K562 (cell line): Measurements from ENCODE around the gene NXF3. TPM values are rescaled to one million over a fixed set of nuclear protein-coding genes. Genes with fewer than 3 reads are reported as not detected.

Source experiments
- GATAD2A ChIP-seq: fragments of 450-650 bp; IDR thresholded peaks from 2 replicates; pipeline ENCODE4 v1.6.1; 2017
- HDAC8 ChIP-seq: fragments of 450-650 bp; IDR thresholded peaks from 2 replicates; pipeline ENCODE4 v1.6.1; 2016; ENCODE audit warnings: mild to moderate bottlenecking, missing genetic modification characterization, moderate library complexity, missing compliant biosample characterization
- KLF16 ChIP-seq: IDR thresholded peaks from 2 replicates; pipeline ENCODE4 v1.6.1; 2016; ENCODE audit warnings: antibody characterized with exemption
- MCM3 ChIP-seq: fragments of 450-650 bp; IDR thresholded peaks from 2 replicates; pipeline ENCODE4 v1.6.1; 2016
- PHTF2 ChIP-seq: fragments of 250-450 bp; sonication (Bioruptor Pico); IDR thresholded peaks from 2 replicates; pipeline ENCODE4 v1.5.0; 2021; ENCODE audit warnings: mild to moderate bottlenecking
- PML ChIP-seq: IDR thresholded peaks from 2 replicates; pipeline ENCODE4 v1.6.1; 2012; ENCODE audit warnings: low read length, inconsistent platforms
- SMARCC2 ChIP-seq: fragments of 450-650 bp; IDR thresholded peaks from 2 replicates; pipeline ENCODE4 v1.6.1; 2017; ENCODE audit warnings: antibody characterized with exemption, moderate library complexity, mild to moderate bottlenecking, low read depth
- ZNF146 ChIP-seq: IDR thresholded peaks from one replicate; pipeline ENCODE4 v1.6.1; 2018; ENCODE audit warnings: missing compliant biosample characterization; ENCODE audit not compliant: unreplicated experiment
- ZNF431 ChIP-seq: sonication (generic); formaldehyde crosslinking; IDR thresholded peaks from 2 replicates; pipeline ENCODE4 v1.8.0; 2022; ENCODE audit warnings: mild to moderate bottlenecking, missing genetic modification reagents
- ZNF77 ChIP-seq: fragments of 250-450 bp; sonication (Bioruptor Pico); IDR thresholded peaks from 2 replicates; pipeline ENCODE4 v1.5.0; 2020
- polyA plus RNA-seq, 8 experiments: library from polyadenylated mRNA; depleted of rRNA in 4 of 8; stranded (reverse) in 5 of 8; unstranded in 3 of 8; fragments of >200 nt; fragmentation: Nextera tagmentation in 2 of 8; fragmentation: Illumina TruSeq in 1 of 8; extraction: Ambion mirVana in 2 of 8; extraction: Trizol in 1 of 8; gene quantifications; 2 replicates each; pipeline versions ENCODE4 v1.2.1 to v1.2.3, GENCODE V29; 2011 to 2014; ENCODE audit warnings: inconsistent platforms in 1 of 8, missing spikeins in 1 of 8
- total RNA-seq, 7 experiments: library from RNA; depleted of rRNA in 6 of 7; stranded (reverse); fragments of >200 nt in 6 of 7; fragmentation: Illumina TruSeq in 2 of 7; extraction: Trizol in 2 of 7; gene quantifications; 2 replicates each; pipeline versions ENCODE4 v1.2.1 to v1.2.3, GENCODE V29; 2011 to 2021; ENCODE audit warnings: low replicate concordance in 1 of 7
- TF ChIP-seq, protein P1 (sequence below), 2 experiments: IDR thresholded peaks; 2 replicates each; pipeline ENCODE4 v1.6.1; 2012; ENCODE audit warnings: improper control_type of control experiment in 2 of 2, low read depth in 2 of 2, low read length in 2 of 2, borderline replicate concordance in 1 of 2
- TF ChIP-seq, protein P2 (sequence below): sonication (generic); formaldehyde crosslinking; IDR thresholded peaks from 2 replicates; pipeline ENCODE4 v1.8.0; 2022; ENCODE audit warnings: mild to moderate bottlenecking, missing genetic modification reagents
- TF ChIP-seq, protein P3 (sequence below): fragments of 250-450 bp; sonication (Bioruptor Pico); IDR thresholded peaks from 2 replicates; pipeline ENCODE4 v1.8.0; 2021; ENCODE audit warnings: mild to moderate bottlenecking, moderate library complexity
- TF ChIP-seq, protein P4 (sequence below): fragments of 450-650 bp; formaldehyde crosslinking; IDR thresholded peaks from 2 replicates; pipeline ENCODE4 v1.4.0; 2022; ENCODE audit warnings: mild to moderate bottlenecking, moderate library complexity

NXF3 gene
- total and polyA plus RNA-seq, 9 of the 15 experiments (the other 6 are each of a cell fraction or from before 2014, with no cell fraction given): 0.18 to 0.40 (median 0.28) TPM; not detected in 2

DNA sequence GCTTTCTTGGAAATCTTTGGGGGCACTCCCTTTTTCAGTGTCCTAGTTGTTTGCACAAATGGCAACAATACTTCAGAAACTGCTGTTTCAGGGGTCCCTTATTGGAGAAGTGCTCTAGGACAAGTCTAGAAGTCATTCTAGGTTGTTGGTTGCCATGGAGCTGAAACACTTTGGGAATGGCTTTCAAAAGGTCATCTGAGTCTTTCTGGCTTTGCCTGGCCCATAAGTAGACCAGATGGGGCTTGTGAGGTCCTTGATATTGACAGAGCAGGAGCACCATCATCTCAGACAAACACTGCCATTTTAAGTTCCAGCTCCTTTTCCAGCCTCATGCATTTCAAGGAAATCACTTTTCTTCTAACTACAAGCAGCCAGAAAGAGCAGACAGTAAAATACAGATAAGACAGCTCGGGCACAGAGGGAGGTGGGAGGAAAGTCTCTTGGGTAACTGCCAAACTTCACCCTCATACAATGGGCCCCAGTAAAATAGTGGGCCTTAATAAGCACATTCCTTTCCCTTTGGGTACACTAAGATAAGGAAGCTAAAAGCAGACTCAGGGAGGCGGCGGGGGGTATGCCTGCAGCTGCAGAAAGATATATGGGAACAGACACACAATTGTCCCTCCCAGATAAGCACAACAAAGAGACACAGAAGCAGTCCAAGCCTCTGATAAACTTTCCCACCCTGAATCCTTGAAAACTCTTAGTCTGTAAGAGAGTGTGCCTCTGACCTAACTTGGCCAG lies 8.5 kb upstream of the NXF3 start (continued):
- TF ChIP-seq, protein P1, sequence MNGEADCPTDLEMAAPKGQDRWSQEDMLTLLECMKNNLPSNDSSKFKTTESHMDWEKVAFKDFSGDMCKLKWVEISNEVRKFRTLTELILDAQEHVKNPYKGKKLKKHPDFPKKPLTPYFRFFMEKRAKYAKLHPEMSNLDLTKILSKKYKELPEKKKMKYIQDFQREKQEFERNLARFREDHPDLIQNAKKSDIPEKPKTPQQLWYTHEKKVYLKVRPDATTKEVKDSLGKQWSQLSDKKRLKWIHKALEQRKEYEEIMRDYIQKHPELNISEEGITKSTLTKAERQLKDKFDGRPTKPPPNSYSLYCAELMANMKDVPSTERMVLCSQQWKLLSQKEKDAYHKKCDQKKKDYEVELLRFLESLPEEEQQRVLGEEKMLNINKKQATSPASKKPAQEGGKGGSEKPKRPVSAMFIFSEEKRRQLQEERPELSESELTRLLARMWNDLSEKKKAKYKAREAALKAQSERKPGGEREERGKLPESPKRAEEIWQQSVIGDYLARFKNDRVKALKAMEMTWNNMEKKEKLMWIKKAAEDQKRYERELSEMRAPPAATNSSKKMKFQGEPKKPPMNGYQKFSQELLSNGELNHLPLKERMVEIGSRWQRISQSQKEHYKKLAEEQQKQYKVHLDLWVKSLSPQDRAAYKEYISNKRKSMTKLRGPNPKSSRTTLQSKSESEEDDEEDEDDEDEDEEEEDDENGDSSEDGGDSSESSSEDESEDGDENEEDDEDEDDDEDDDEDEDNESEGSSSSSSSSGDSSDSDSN (IDR thresholded peaks at IDR 0.05; ENCODE audit: borderline replicate concordance in 1 of 2, low read depth in 2 of 2, low read length in 2 of 2): no peak
- TF ChIP-seq PHTF2 (CRISPR knock-in tag) (no peak), HDAC8 (no peak), GATAD2A (peak; percentile 95; the same call in 1 of the 2 replicates), KLF16 (peak; percentile 98), SMARCC2 (peak; percentile 90), ZNF77 (CRISPR knock-in tag) (no peak), PML (peak; percentile 96), MCM3 (no peak), ZNF146 (CRISPR knock-in tag) (no peak), ZNF431 (CRISPR knock-in tag) (no peak)
- TF ChIP-seq, protein P2, sequence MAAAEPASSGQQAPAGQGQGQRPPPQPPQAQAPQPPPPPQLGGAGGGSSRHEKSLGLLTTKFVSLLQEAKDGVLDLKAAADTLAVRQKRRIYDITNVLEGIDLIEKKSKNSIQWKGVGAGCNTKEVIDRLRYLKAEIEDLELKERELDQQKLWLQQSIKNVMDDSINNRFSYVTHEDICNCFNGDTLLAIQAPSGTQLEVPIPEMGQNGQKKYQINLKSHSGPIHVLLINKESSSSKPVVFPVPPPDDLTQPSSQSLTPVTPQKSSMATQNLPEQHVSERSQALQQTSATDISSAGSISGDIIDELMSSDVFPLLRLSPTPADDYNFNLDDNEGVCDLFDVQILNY (CRISPR knock-in tag): no peak
- TF ChIP-seq, protein P3, sequence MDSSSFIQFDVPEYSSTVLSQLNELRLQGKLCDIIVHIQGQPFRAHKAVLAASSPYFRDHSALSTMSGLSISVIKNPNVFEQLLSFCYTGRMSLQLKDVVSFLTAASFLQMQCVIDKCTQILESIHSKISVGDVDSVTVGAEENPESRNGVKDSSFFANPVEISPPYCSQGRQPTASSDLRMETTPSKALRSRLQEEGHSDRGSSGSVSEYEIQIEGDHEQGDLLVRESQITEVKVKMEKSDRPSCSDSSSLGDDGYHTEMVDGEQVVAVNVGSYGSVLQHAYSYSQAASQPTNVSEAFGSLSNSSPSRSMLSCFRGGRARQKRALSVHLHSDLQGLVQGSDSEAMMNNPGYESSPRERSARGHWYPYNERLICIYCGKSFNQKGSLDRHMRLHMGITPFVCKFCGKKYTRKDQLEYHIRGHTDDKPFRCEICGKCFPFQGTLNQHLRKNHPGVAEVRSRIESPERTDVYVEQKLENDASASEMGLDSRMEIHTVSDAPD (CRISPR knock-in tag): no peak
- TF ChIP-seq, protein P4, sequence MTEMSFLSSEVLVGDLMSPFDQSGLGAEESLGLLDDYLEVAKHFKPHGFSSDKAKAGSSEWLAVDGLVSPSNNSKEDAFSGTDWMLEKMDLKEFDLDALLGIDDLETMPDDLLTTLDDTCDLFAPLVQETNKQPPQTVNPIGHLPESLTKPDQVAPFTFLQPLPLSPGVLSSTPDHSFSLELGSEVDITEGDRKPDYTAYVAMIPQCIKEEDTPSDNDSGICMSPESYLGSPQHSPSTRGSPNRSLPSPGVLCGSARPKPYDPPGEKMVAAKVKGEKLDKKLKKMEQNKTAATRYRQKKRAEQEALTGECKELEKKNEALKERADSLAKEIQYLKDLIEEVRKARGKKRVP (CRISPR knock-in tag): no peak
